Panc1 (cell line): ENCODE data around the gene MPPED2. TPM values are rescaled to one million over a fixed set of nuclear protein-coding genes. Genes with fewer than 3 reads are reported as not detected.

ENCODE experiments used
- ATAC-seq: fragments of 200-7000 bp; cut with Tn5 transposase; 2 replicates; pipeline ENCODE4 v1.9.1; 2020; ENCODE audit warnings: mild to moderate bottlenecking, moderate library complexity
- BruUV-seq: library from RNA; stranded (reverse); fragments of 400-500 nt; replicated peaks from 2 replicates; lab custom pipeline; 2021; lab: Mats Ljungman, UMichigan
- CTCF ChIA-PET: fragments of 300-600 bp; sonication (Branson Sonifier 250); formaldehyde crosslinking; loops from one replicate; lab custom pipeline; 2022; ENCODE audit warnings: antibody characterized with exemption; lab: Charles Lee
- POLR2A ChIA-PET: fragments of 300-600 bp; sonication (Branson Sonifier 250); formaldehyde crosslinking; loops from one replicate; lab custom pipeline; 2022; ENCODE audit warnings: antibody characterized with exemption; lab: Charles Lee
- DNase-seq: peaks from one replicate; pipeline ENCODE4 v3.0.0-alpha.2; 2010; ENCODE audit warnings: low read depth, low spot score
- H3K27ac ChIP-seq: 2 replicates; pipeline ENCODE4 v1.5.1; 2011; ENCODE audit warnings: mild to moderate bottlenecking, low read length, inconsistent platforms
- H3K27me3 ChIP-seq: fragments of 200-500 bp; sonication (Bioruptor generic); 2 replicates; pipeline ENCODE4 v1.6.0; 2014; ENCODE audit warnings: low read length, inconsistent platforms; ENCODE audit not compliant: control insufficient read depth, insufficient read depth
- H3K36me3 ChIP-seq: fragments of 200-500 bp; sonication (Bioruptor generic); 2 replicates; pipeline ENCODE4 v1.5.1; 2014; ENCODE audit warnings: inconsistent platforms, mild to moderate bottlenecking, low read length, moderate library complexity; ENCODE audit not compliant: control insufficient read depth, insufficient read depth
- H3K4me1 ChIP-seq: 2 replicates; pipeline ENCODE4 v1.5.1; 2011; ENCODE audit warnings: inconsistent platforms, mild to moderate bottlenecking, low read length, moderate library complexity; ENCODE audit not compliant: control insufficient read depth, insufficient read depth
- H3K4me3 ChIP-seq, 2 experiments: 2 replicates each; pipeline ENCODE4 v1.5.1; 2011 to 2012; ENCODE audit warnings: low read depth in 2 of 2, low read length in 2 of 2, mild to moderate bottlenecking in 2 of 2, inconsistent platforms in 1 of 2, moderate library complexity in 1 of 2
- H3K9me3 ChIP-seq: fragments of 200-500 bp; sonication (Bioruptor generic); 2 replicates; pipeline ENCODE4 v1.5.1; 2014; ENCODE audit warnings: low read depth, mild to moderate bottlenecking, inconsistent platforms, low read length, moderate library complexity; ENCODE audit not compliant: control insufficient read depth, insufficient read depth
- POLR2AphosphoS5 ChIP-seq: IDR thresholded peaks from 2 replicates; pipeline ENCODE4 v1.6.1; 2012; ENCODE audit warnings: mild to moderate bottlenecking, low read depth, low read length, moderate library complexity
- REST ChIP-seq, 2 experiments: IDR thresholded peaks; 2 replicates each; pipeline ENCODE4 v1.6.1; 2011 to 2012; ENCODE audit warnings: low read depth in 2 of 2, control low read depth in 1 of 2, low read length in 1 of 2, mild to moderate bottlenecking in 1 of 2, moderate library complexity in 1 of 2; ENCODE audit not compliant: insufficient read depth in 1 of 2
- SIN3A ChIP-seq: IDR thresholded peaks from 2 replicates; pipeline ENCODE4 v1.6.1; 2012; ENCODE audit warnings: low read depth, mild to moderate bottlenecking, low read length, moderate library complexity, borderline replicate concordance; ENCODE audit not compliant: insufficient read depth
- TCF7L2 ChIP-seq: IDR thresholded peaks from 2 replicates; pipeline ENCODE4 v1.6.1; 2011; ENCODE audit warnings: mild to moderate bottlenecking, low read depth, low read length, inconsistent platforms
- in situ Hi-C: cut with HindIII; loops from 2 replicates; pipeline ENCODE4 v1.10.0; 2016; ENCODE audit warnings: low sequenced_read_pairs, low pct_unique_long_range_greater_than_20kb
- intact Hi-C: fragments of 100-400 bp; cut with micrococcal nuclease; formaldehyde crosslinking; loops from one replicate; pipeline ENCODE4 v1.10.0; 2022; ENCODE audit not compliant: unreplicated experiment
- total RNA-seq: library from RNA; stranded (reverse); gene quantifications from one replicate; pipeline ENCODE4 v1.2.1, GENCODE V29; 2021; ENCODE audit not compliant: unreplicated experiment
- TF ChIP-seq, protein P1 (sequence below): fragments of 450-650 bp; IDR thresholded peaks from 2 replicates; pipeline ENCODE4 v1.5.1; 2017; ENCODE audit warnings: mild to moderate bottlenecking

Gene MPPED2
- total RNA-seq, 1 experiment from 2014 or later: not detected

- DNase-seq: no peak
Observed at GRCh38 chr11:30377347-30377746, 208.8 kb downstream of the MPPED2 start.

GRCh38 chr11:30370164-30370563 is 216.0 kb downstream of the MPPED2 start:
- no peaks in the 10 kb centered on the region for H3K4me1 ChIP-seq
- H3K27ac ChIP-seq: no peak overlapping the region
- TF ChIP-seq REST (IDR thresholded peaks at IDR 0.05; ENCODE audit: insufficient read depth in 1 of 2, low read depth in 2 of 2, low read length in 1 of 2) (no peak), POLR2AphosphoS5 (no peak), TCF7L2 (no peak), SIN3A (no peak)
- TF ChIP-seq, protein P1, sequence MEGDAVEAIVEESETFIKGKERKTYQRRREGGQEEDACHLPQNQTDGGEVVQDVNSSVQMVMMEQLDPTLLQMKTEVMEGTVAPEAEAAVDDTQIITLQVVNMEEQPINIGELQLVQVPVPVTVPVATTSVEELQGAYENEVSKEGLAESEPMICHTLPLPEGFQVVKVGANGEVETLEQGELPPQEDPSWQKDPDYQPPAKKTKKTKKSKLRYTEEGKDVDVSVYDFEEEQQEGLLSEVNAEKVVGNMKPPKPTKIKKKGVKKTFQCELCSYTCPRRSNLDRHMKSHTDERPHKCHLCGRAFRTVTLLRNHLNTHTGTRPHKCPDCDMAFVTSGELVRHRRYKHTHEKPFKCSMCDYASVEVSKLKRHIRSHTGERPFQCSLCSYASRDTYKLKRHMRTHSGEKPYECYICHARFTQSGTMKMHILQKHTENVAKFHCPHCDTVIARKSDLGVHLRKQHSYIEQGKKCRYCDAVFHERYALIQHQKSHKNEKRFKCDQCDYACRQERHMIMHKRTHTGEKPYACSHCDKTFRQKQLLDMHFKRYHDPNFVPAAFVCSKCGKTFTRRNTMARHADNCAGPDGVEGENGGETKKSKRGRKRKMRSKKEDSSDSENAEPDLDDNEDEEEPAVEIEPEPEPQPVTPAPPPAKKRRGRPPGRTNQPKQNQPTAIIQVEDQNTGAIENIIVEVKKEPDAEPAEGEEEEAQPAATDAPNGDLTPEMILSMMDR: no peak
- in situ Hi-C loops (no loop called here), intact Hi-C loops (no loop called here)
- no peaks in the 10 kb centered on the region for H3K27me3 ChIP-seq
- no peaks in the 10 kb centered on the region for H3K9me3 ChIP-seq
- ATAC-seq (no peak), DNase-seq (no peak)
- CTCF ChIA-PET: no interaction called here
- H3K36me3 ChIP-seq: no peaks in the 10 kb centered on the region
- POLR2A ChIA-PET: no interaction called here
- H3K4me3 ChIP-seq: no peak overlapping the region
- BruUV-seq: no TSS peak

More at GRCh38 chr11:30377347-30377746, 208.8 kb downstream of the MPPED2 start:
- Histone ChIP-seq H3K9me3 (no peaks in the 10 kb centered on the region), H3K36me3 (no peaks in the 10 kb centered on the region), H3K4me1 (no peaks in the 10 kb centered on the region), H3K4me3 (no peak overlapping the region), H3K27me3 (no peaks in the 10 kb centered on the region), H3K27ac (no peak overlapping the region)
- ATAC-seq: no peak
- intact Hi-C loops: no loop called here
- in situ Hi-C loops: no loop called here
- BruUV-seq: no TSS peak
- POLR2A ChIA-PET: no interaction called here
- CTCF ChIA-PET: no interaction called here
- TF ChIP-seq POLR2AphosphoS5 (no peak), TCF7L2 (no peak)

DNA sequence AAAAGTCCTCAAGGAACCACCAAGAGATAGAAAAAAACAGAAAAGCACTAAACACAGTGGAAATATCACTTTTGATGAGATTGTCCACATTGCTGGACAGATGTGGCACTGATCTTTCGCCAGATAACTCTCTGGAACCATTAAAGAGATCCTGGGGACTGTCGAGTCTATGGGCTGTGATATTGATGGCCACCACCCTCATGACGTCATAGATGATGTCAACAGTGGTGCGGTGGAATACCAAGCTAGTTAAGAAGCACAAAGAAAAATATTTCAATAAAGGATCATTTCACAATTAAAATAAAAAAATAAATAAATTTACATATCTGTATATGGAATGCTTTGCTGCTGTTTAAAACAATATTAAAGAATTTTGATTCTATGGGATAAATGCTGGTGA is 217.8 kb downstream of the MPPED2 start:
- no peak for TF ChIP-seq SIN3A
- no peak for TF ChIP-seq REST (IDR thresholded peaks at IDR 0.05; ENCODE audit: insufficient read depth in 1 of 2, low read depth in 2 of 2, low read length in 1 of 2)
- no peak for TF ChIP-seq POLR2AphosphoS5
- TF ChIP-seq TCF7L2: no peak
- TF ChIP-seq, protein P1: no peak

More for the DNA sequence above, 217.8 kb downstream of the MPPED2 start:
- Histone ChIP-seq H3K27me3 (no peaks in the 10 kb centered on the region), H3K27ac (no peak overlapping the region), H3K4me3 (no peak overlapping the region), H3K9me3 (no peaks in the 10 kb centered on the region), H3K36me3 (no peaks in the 10 kb centered on the region), H3K4me1 (no peaks in the 10 kb centered on the region)
- CTCF ChIA-PET: no interaction called here
- in situ Hi-C loops: no loop called here
- no TSS peak for BruUV-seq
- POLR2A ChIA-PET: no interaction called here
- intact Hi-C loops: no loop called here
- no peak for ATAC-seq
- DNase-seq: no peak
